Heart right ventricle (tissue), 16 donors: ENCODE measurements around the gene PRKD2. TPM values are rescaled to one million over a fixed set of nuclear protein-coding genes. Genes with fewer than 3 reads are reported as not detected.

Experiments
- ATAC-seq, 8 donors: fragments of 200-7000 bp; cut with Tn5 transposase; one replicate each; pipeline ENCODE4 v1.9.1; 2020; ENCODE audit warnings: mild to moderate bottlenecking in 8 of 8, moderate library complexity in 8 of 8, moderate number of reproducible peaks in 1 of 8
- DNase-seq, 2 donors: peaks; one replicate each; pipeline ENCODE4 v3.0.0-alpha.2; 2020
- H3K27ac ChIP-seq, 10 donors: fragments of 200-600 bp; sonication (generic) in 2 of 10; one replicate each; pipeline versions ENCODE4 v1.5.0 to v1.8.0; 2020 to 2022; ENCODE audit warnings: mild to moderate bottlenecking in 3 of 10
- H3K27me3 ChIP-seq, 7 donors: fragments of 200-600 bp; one replicate each; pipeline ENCODE4 v1.8.0; 2021 to 2022; ENCODE audit warnings: mild to moderate bottlenecking in 2 of 7
- H3K36me3 ChIP-seq, 9 donors: fragments of 200-600 bp; sonication (generic) in 1 of 9; one replicate each; pipeline versions ENCODE4 v1.5.0 to v1.8.0; 2020 to 2022; ENCODE audit warnings: mild to moderate bottlenecking in 2 of 9
- H3K4me1 ChIP-seq, 9 donors: fragments of 200-600 bp; sonication (generic) in 1 of 9; one replicate each; pipeline versions ENCODE4 v1.5.0 to v1.8.0; 2020 to 2022; ENCODE audit warnings: mild to moderate bottlenecking in 4 of 9
- H3K4me3 ChIP-seq, 10 donors: fragments of 200-600 bp; sonication (generic) in 2 of 10; one replicate each; pipeline versions ENCODE4 v1.5.0 to v1.8.0; 2020 to 2022; ENCODE audit warnings: mild to moderate bottlenecking in 7 of 10, moderate library complexity in 2 of 10
- H3K9me3 ChIP-seq, 11 donors: fragments of 200-600 bp in 10 of 11; sonication (generic) in 2 of 11; one replicate each; pipeline versions ENCODE4 v1.5.0 to v1.8.0; 2013 to 2022; ENCODE audit warnings: mild to moderate bottlenecking in 2 of 11, control low read depth in 1 of 11, moderate library complexity in 1 of 11
- WGBS, 2 donors: extraction: QIAGEN DNeasy Blood & Tissue Kit; methylation state at CpG; one replicate each; pipeline ENCODE4 v1.1.7; 2013; ENCODE audit warnings: inconsistent platforms in 1 of 2; 5-methylcytosine and 5-hydroxymethylcytosine counted together
- intact Hi-C, 10 donors: fragments of 100-400 bp; cut with DNase I; formaldehyde crosslinking; loops; one replicate each; pipeline versions ENCODE4 v1.11.1 to v1.14.2; 2022
- polyA plus RNA-seq, 2 donors: library from polyadenylated mRNA; stranded (reverse); fragments of 200-250 nt; gene quantifications; one replicate each; pipeline ENCODE4 v1.2.3, GENCODE V29; 2013
- total RNA-seq, 10 donors: library from RNA; stranded (reverse); fragmentation: NEBNext Ultra II Directional in 3 of 10; extraction: Animal tissue kit (Norgen Biotek cat#: 25700) in 3 of 10; gene quantifications; one replicate each; pipeline versions ENCODE4 v1.2.1 to v1.2.4, GENCODE V29; 2021 to 2023
- TF ChIP-seq, protein P1 (sequence below), 9 donors: fragments of 200-600 bp; sonication (generic) in 2 of 9; IDR thresholded peaks; one replicate each; pipeline versions ENCODE4 v1.5.0 to v1.8.0; 2021 to 2022; ENCODE audit warnings: antibody characterized with exemption in 9 of 9, mild to moderate bottlenecking in 5 of 9, moderate library complexity in 1 of 9
- donor health status: Arrhythmogenic right ventricular cardiomyopathy.
- donor health status: ischemic (EF 13 %, LVEDD 7.1; RV severe dilation, severe dysfunction).
- donor health status: healthy with polysubstance abuse.
- donor health status: DM: no; HTN: yes; CAD: no.
- donor health status: DM: no; HTN: no; CAD: no.
- donor health status: ischemic (EF 25% LVEDD 6.9; RV normal size, moderate dysfunction).
- donor health status: ischemic (EF 25% LVEDD 5.7; RV mildly dilated, moderate dysfunction).
- donor health status: healthy.
- donor health status: DM: yes; HTN: yes; CAD: no.
- donor health status: Ischemic cardiomyopathy.
- donor health status: ischemic (EF 35%, LVEDD 5.7; RV mildly dilated, moderate dysfunction).
- donor health status: nonischemic (EF 11% LVEDD 7.7; RV severe dilation, severe dysfunction).
- donor health status: DM: yes; HTN: yes; CAD: no.
- donor health status: PGD.
- donor health status: ischemic (EF 29% LVEDD 5.4; RV normal size, mild dysfunction).
- donor health status: nonischemic (EF 23%, LVEDD 6.1; RV moderate dilation, normal function).

The PRKD2 gene
- total and polyA plus RNA-seq, 12 donors, result 11.7 to 22.7 (median 13.8) TPM

DNA sequence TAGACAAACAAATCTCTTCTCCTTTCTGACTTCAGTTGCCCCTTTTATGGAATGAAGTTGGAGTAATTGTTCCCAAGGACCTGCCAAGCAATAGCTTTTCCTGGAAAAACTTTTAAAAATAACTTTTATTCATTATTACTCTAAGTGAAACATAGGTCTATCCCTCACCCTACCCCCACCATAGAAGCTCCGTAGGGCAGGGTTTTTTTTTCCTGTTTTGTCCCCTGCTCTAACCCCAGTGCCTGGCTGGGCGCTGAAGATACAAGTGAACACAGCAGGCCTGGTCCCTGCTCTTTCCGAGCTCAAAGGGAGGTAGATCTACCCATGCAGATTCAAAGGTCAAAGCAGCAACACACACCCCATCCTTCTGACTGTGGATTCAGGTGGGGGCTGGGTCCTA, 72.2 kb downstream of the PRKD2 start:
- intact Hi-C loops, result no loop called here
- ATAC-seq, result peak in 4 of 8 donors; percentile 21 to 65 (median 44)
- WGBS, 2 donors, result 43 to 51% methylated on average over 3 of the region's 3 CpGs
- no peak for DNase-seq
- H3K4me3 ChIP-seq, result no peak overlapping the region
- TF ChIP-seq, protein P1, sequence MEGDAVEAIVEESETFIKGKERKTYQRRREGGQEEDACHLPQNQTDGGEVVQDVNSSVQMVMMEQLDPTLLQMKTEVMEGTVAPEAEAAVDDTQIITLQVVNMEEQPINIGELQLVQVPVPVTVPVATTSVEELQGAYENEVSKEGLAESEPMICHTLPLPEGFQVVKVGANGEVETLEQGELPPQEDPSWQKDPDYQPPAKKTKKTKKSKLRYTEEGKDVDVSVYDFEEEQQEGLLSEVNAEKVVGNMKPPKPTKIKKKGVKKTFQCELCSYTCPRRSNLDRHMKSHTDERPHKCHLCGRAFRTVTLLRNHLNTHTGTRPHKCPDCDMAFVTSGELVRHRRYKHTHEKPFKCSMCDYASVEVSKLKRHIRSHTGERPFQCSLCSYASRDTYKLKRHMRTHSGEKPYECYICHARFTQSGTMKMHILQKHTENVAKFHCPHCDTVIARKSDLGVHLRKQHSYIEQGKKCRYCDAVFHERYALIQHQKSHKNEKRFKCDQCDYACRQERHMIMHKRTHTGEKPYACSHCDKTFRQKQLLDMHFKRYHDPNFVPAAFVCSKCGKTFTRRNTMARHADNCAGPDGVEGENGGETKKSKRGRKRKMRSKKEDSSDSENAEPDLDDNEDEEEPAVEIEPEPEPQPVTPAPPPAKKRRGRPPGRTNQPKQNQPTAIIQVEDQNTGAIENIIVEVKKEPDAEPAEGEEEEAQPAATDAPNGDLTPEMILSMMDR (IDR thresholded peaks at IDR 0.05), result no peak
- peaks cover 0 to 11% (median 0%) of the 10 kb centered on the region in 9 donors for H3K36me3 ChIP-seq
- peaks cover 1 to 17% (median 5%) of the 10 kb centered on the region in 9 donors for H3K4me1 ChIP-seq
- H3K27me3 ChIP-seq, result peaks cover 0 to 68% (median 10%) of the 10 kb centered on the region in 7 donors
- H3K9me3 ChIP-seq, result peaks cover 0 to 12% (median 3%) of the 10 kb centered on the region in 11 donors
- H3K27ac ChIP-seq, result no peak overlapping the region

DNA sequence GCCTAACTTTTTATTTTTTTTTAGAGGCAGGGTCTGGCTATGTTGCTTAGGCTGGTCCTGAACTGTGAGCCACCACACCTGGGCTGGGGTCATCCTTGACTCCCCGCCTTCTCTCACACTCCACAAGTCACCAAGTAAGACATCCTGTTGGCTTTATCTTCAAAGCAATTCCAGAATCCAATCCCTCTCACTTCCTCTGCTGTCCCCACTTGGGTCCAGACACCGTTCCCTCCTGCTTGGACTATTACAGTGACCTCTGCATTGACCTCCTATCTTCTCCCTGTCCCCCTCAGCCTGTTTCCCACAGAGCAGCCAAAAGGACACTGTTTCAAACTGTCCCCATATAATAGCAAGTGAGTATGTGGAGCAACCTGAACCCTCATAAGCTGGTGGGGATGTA, 76.3 kb downstream of the PRKD2 start:
- Histone ChIP-seq H3K4me1 (peaks cover 5 to 28% (median 23%) of the 10 kb centered on the region in 9 donors), H3K27ac (no peak overlapping the region), H3K9me3 (no peaks in the 10 kb centered on the region), H3K27me3 (peaks cover 0 to 71% (median 4%) of the 10 kb centered on the region in 7 donors), H3K36me3 (no peaks in the 10 kb centered on the region), H3K4me3 (no peak overlapping the region)
- 70 to 78% methylated on average over 2 of the region's 2 CpGs for WGBS, 2 donors
- intact Hi-C loops, result no loop called here
- TF ChIP-seq, protein P1 (IDR thresholded peaks at IDR 0.05), result no peak
- DNase-seq (no peak), ATAC-seq (no peak)

DNA sequence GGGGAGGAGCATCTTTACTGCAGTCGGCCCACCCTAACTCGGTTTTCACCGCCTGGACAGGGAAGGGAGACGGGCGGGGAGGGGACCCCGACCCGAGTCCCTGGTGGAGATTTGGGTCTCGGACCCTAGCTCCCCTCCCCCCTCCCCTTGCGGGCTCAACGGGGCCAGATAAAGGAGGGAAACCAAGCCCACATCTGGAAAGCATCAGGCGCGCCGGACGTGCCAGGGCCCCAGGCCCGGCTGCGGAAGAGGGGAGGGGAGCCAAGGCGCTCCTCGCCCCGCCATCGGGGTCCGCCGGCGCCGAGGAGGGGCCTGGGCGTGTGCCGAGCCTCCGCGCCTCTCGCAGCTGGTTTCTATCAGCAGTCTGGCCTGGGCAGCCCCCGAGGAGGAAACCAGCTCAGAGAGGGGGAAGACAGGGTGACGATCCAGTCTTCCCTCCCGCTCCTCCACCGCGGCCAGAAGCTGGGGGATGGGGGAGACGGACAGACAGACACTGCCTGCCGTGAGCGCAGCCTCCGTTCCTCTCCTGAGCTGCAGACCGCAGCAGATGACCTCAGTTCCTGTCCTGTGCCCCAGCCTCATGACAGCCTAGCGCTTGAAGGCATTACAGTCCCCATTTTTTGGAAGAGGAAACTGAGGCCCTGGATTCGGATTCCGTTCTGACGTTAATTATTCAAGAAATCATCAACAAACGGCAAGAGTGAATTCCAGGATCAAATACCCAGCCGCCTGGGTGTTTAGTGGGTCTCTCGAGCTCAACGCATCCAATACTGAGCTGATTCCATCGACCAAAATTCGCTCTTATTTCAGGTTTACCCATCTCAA, 77.3 kb downstream of the PRKD2 start:
- intact Hi-C loops, result no loop called here
- Histone ChIP-seq H3K9me3 (no peaks in the 10 kb centered on the region), H3K27ac (peak overlapping the region in 8 of 10 donors; percentile 57 to 81 (median 74)), H3K36me3 (no peaks in the 10 kb centered on the region), H3K4me3 (peak overlapping the region in 9 of 10 donors; percentile 13 to 56 (median 48)), H3K4me1 (peaks cover 5 to 33% (median 18%) of the 10 kb centered on the region in 9 donors), H3K27me3 (peaks cover 0 to 69% (median 8%) of the 10 kb centered on the region in 7 donors)
- ATAC-seq, result peak; percentile 28 to 57 (median 42)
- WGBS, 2 donors, result 8 to 9% methylated on average over 47 to 49 of the region's 49 CpGs
- TF ChIP-seq, protein P1 (IDR thresholded peaks at IDR 0.05), result no peak
- DNase-seq, result peak; percentile 57 to 64

DNA sequence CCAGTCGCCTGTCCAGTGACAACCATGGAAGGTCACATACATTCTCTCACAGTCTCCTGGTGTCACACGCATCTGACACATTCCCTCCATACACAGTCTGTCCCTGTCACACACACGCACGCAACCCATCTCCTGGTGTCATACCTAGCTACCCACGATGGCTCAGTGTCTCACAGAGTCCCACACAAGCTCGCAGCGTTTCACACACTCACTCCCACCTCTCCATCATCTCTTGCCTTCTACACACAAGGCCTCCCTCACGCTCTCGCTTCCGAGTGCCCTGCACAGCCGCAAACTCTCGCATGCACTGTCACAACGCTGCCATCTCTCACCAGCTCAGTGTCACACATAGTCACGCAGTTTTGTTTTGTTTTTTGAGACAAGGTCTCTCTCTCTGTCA, 79.7 kb downstream of the PRKD2 start:
- DNase-seq (no peak), ATAC-seq (no peak)
- Histone ChIP-seq H3K4me3 (no peak overlapping the region), H3K36me3 (no peaks in the 10 kb centered on the region), H3K27ac (no peak overlapping the region), H3K4me1 (peaks cover 5 to 45% (median 23%) of the 10 kb centered on the region in 9 donors), H3K9me3 (no peaks in the 10 kb centered on the region), H3K27me3 (peaks cover 0 to 84% (median 8%) of the 10 kb centered on the region in 7 donors)
- 87% methylated on average over 14 of the region's 14 CpGs for WGBS, 2 donors
- TF ChIP-seq, protein P1 (IDR thresholded peaks at IDR 0.05), result no peak
- intact Hi-C loops, result no loop called here
